Retinal pigment epithelial cell (primary cell): ENCODE results near the gene PSME3IP1.
A peak's percentile ranks its signal among the peaks of the same experiment; 100 is the strongest.

Experiments used
- DNase-seq: peaks from one replicate; pipeline ENCODE4 v3.0.0-alpha.2; 2010; ENCODE audit warnings: low read depth
- H3K4me3 ChIP-seq: 2 replicates; pipeline ENCODE4 v1.5.1; 2011; ENCODE audit warnings: mild to moderate bottlenecking, low read length, control low read depth, moderate library complexity
- CTCF ChIP-seq: conservative IDR thresholded peaks from 2 replicates; pipeline ENCODE4 v1.5.1; 2011; ENCODE audit warnings: low read depth, low read length, control low read depth, inconsistent platforms

The PSME3IP1 gene

GRCh38 chr16:57185945-57186871 lies at the start of gene PSME3IP1, which contains the start of gene RSPRY1:
Gene PSME3IP1, minus strand, starts transcription at chr16:57186039. Its CDS starts 12,185 bp downstream, at chr16:57173854.
Gene RSPRY1, plus strand, starts transcription at chr16:57186329. Its CDS starts 18,330 bp downstream, at chr16:57204659.
- H3K4me3 ChIP-seq, result peak within 1 kb of the TSS; percentile 98
- TF ChIP-seq CTCF, result no peak
- DNase-seq, result peak; percentile 98

- DNase-seq, result no peak
- no peak overlapping the region for H3K4me3 ChIP-seq
- TF ChIP-seq CTCF, result no peak
Observed at GRCh38 chr16:57235128-57236021, 49.5 kb upstream of the PSME3IP1 start.

GRCh38 chr16:57234707-57235092 lies 48.9 kb upstream of the PSME3IP1 start:
- DNase-seq, result no peak
- no peak for TF ChIP-seq CTCF
- H3K4me3 ChIP-seq, result no peak overlapping the region

- H3K4me3 ChIP-seq, result no peak overlapping the region
- no peak for TF ChIP-seq CTCF
- DNase-seq, result no peak
Observed at GRCh38 chr16:57233944-57234706, 48.3 kb upstream of the PSME3IP1 start.

- no peak overlapping the region for H3K4me3 ChIP-seq
- TF ChIP-seq CTCF, result no peak
- DNase-seq, result no peak
Observed at GRCh38 chr16:57231821-57232350, 46.0 kb upstream of the PSME3IP1 start.

GRCh38 chr16:57229079-57229478 lies 43.2 kb upstream of the PSME3IP1 start:
- H3K4me3 ChIP-seq, result no peak overlapping the region
- TF ChIP-seq CTCF, result no peak

More at GRCh38 chr16:57229079-57229478, 43.2 kb upstream of the PSME3IP1 start:
- no peak for DNase-seq
